CD14-positive monocyte (primary cell): Measurements from ENCODE around the gene ABCF3. TPM values are rescaled to one million over a fixed set of nuclear protein-coding genes. Genes with fewer than 3 reads are reported as not detected.
"Not testable (repeated sequence)": the region's sequence is repeated elsewhere in the genome, so short reads cannot be mapped to it uniquely, and the experiment has no call there.

Source experiments
- DNase-seq, 3 donors: peaks; one replicate each; pipeline ENCODE4 v3.0.0-alpha.2; 2011 to 2022
- H2AFZ ChIP-seq: 2 replicates; pipeline ENCODE4 v1.6.0; 2012; ENCODE audit warnings: mild to moderate bottlenecking, low read depth, low read length, inconsistent platforms; ENCODE audit not compliant: insufficient read depth, poor library complexity, severe bottlenecking
- H3K27ac ChIP-seq, 2 donors: 1 replicate in 1 of 2; 2 replicates in 1 of 2; pipeline ENCODE4 v1.5.1; 2012 to 2013; ENCODE audit warnings: low read length in 2 of 2, control low read depth in 1 of 2, inconsistent platforms in 1 of 2, low read depth in 1 of 2, mild to moderate bottlenecking in 1 of 2
- H3K27me3 ChIP-seq, 2 donors: one replicate each; pipeline versions ENCODE4 v1.6.0 to v1.6.1; 2011 to 2013; ENCODE audit warnings: low read length in 2 of 2; ENCODE audit not compliant: control insufficient read depth in 2 of 2, insufficient read depth in 2 of 2
- H3K36me3 ChIP-seq, 2 donors: replicated peaks in 1 of 2; 1 replicate in 1 of 2; 2 replicates in 1 of 2; pipeline versions ENCODE4 v1.5.1 to v1.6.1; 2012 to 2013; ENCODE audit warnings: low read length in 2 of 2, control low read depth in 1 of 2, inconsistent platforms in 1 of 2, mild to moderate bottlenecking in 1 of 2; ENCODE audit not compliant: insufficient read depth in 2 of 2, control insufficient read depth in 1 of 2
- H3K4me1 ChIP-seq, 2 donors: 1 replicate in 1 of 2; 2 replicates in 1 of 2; pipeline versions ENCODE4 v1.5.1 to v1.6.1; 2012 to 2013; ENCODE audit warnings: low read length in 2 of 2, control low read depth in 1 of 2, inconsistent platforms in 1 of 2, mild to moderate bottlenecking in 1 of 2, moderate library complexity in 1 of 2; ENCODE audit not compliant: insufficient read depth in 2 of 2, control insufficient read depth in 1 of 2
- H3K4me2 ChIP-seq: replicated peaks from 2 replicates; pipeline ENCODE3; 2012; ENCODE audit warnings: low read length, moderate library complexity, mild to moderate bottlenecking; ENCODE audit not compliant: poor library complexity, severe bottlenecking; ENCODE audit errors: extremely low read depth
- H3K4me3 ChIP-seq, 3 experiments: fragments of 200-600 bp in 1 of 3; sonication (generic) in 1 of 3; replicated peaks in 1 of 3; 1 replicate in 2 of 3; 2 replicates in 1 of 3; pipeline ENCODE4 v1.5.1; 2011 to 2013; ENCODE audit warnings: low read length in 3 of 3, mild to moderate bottlenecking in 3 of 3, control low read depth in 2 of 3, low read depth in 2 of 3, inconsistent platforms in 1 of 3, moderate library complexity in 1 of 3
- H3K79me2 ChIP-seq: 2 replicates; pipeline ENCODE4 v1.6.0; 2012; ENCODE audit warnings: mild to moderate bottlenecking, control low read depth, inconsistent platforms, low read length, moderate library complexity; ENCODE audit not compliant: insufficient read depth
- H3K9ac ChIP-seq: 2 replicates; pipeline ENCODE4 v1.6.0; 2017; ENCODE audit warnings: low read length, mild to moderate bottlenecking; ENCODE audit not compliant: insufficient read depth, poor library complexity, severe bottlenecking
- H3K9me3 ChIP-seq, 2 donors: replicated peaks in 1 of 2; 1 replicate in 1 of 2; 2 replicates in 1 of 2; pipeline versions ENCODE4 v1.5.1 to v1.6.1; 2012 to 2013; ENCODE audit warnings: low read length in 2 of 2, control low read depth in 1 of 2; ENCODE audit not compliant: control insufficient read depth in 1 of 2, insufficient read depth in 1 of 2
- H4K20me1 ChIP-seq: 2 replicates; pipeline ENCODE4 v1.6.0; 2012; ENCODE audit warnings: mild to moderate bottlenecking, low read length, control low read depth, moderate library complexity; ENCODE audit not compliant: insufficient read depth
- H3K27ac Mint-ChIP-seq, 7 donors: one replicate each; pipeline ENCODE4 v1.8.0; 2020; ENCODE audit warnings: mild to moderate bottlenecking in 7 of 7, mixed read lengths in 7 of 7, moderate library complexity in 6 of 7, inconsistent platforms in 2 of 7
- H3K27me3 Mint-ChIP-seq, 3 donors: one replicate each; pipeline ENCODE4 v1.8.0; 2021 to 2022; ENCODE audit warnings: low read depth in 3 of 3, mild to moderate bottlenecking in 3 of 3, mixed read lengths in 3 of 3, moderate library complexity in 3 of 3, inconsistent platforms in 1 of 3
- H3K36me3 Mint-ChIP-seq, 2 donors: one replicate each; pipeline ENCODE4 v1.8.0; 2020; ENCODE audit warnings: mixed read lengths in 2 of 2, inconsistent platforms in 1 of 2, mild to moderate bottlenecking in 1 of 2
- H3K4me1 Mint-ChIP-seq: one replicate; pipeline ENCODE4 v1.8.0; 2020; ENCODE audit warnings: mild to moderate bottlenecking, mixed read lengths
- H3K4me3 Mint-ChIP-seq, 2 donors: one replicate each; pipeline ENCODE4 v1.8.0; 2020; ENCODE audit warnings: mild to moderate bottlenecking in 2 of 2, mixed read lengths in 2 of 2, moderate library complexity in 1 of 2
- H3K9me3 Mint-ChIP-seq, 7 donors: one replicate each; pipeline ENCODE4 v1.8.0; 2020 to 2022; ENCODE audit warnings: mixed read lengths in 7 of 7, mild to moderate bottlenecking in 6 of 7, moderate library complexity in 6 of 7, inconsistent platforms in 2 of 7
- WGBS: methylation state at CpG from one replicate; pipeline ENCODE4 v1.1.5; 2013; ENCODE audit warnings: missing lambda C conversion rate; ENCODE audit not compliant: insufficient coverage; 5-methylcytosine and 5-hydroxymethylcytosine counted together
- intact Hi-C, 2 donors: fragments of 100-400 bp; cut with micrococcal nuclease; formaldehyde crosslinking; loops; one replicate each; pipeline versions ENCODE4 v1.15.0 to v1.15.1; 2023
- polyA plus RNA-seq, 3 donors: library from polyadenylated mRNA; depleted of rRNA in 1 of 3; unstranded in 2 of 3; stranded (reverse) in 1 of 3; fragments of 300-500 nt in 2 of 3; fragments of >200 nt in 1 of 3; fragmentation: Illumina TruSeq in 2 of 3; gene quantifications; 1 replicate in 2 of 3; 2 replicates in 1 of 3; pipeline ENCODE4 v1.2.3, GENCODE V29; 2012 to 2021
- TF ChIP-seq, protein P1 (sequence below): fragments of 200-600 bp; IDR thresholded peaks from one replicate; pipeline ENCODE4 v1.8.0; 2022; ENCODE audit warnings: antibody characterized with exemption, mild to moderate bottlenecking

ABCF3 gene
- polyA plus RNA-seq, 3 donors = 13.5 to 74.8 (median 13.9) TPM

DNA sequence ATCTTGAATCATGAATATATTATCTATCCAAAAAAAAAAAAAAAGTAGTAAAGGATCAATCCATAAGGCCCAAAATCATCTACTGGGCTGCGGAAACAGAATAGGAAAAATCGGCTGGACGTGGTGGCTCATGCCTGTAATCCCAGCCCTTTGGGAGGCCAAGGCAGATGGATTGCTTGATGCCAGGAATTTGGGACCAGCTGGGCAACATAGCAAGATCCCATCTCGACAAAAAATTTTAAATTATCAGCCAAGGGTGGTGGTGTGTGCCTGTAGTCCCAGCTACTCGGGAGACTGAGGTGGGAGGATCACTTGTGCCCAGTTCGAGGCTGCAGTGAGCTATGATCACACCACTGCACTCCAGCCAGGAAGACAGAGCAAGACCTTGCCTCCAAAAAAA is 36.9 kb upstream of the ABCF3 start:
- Mint-ChIP-seq H3K36me3 (peaks cover 22 to 23% of the 10 kb centered on the region in 2 donors), H3K4me1 (peaks cover 2% of the 10 kb centered on the region), H3K27me3 (peaks cover 0 to 4% (median 2%) of the 10 kb centered on the region in 3 donors), H3K4me3 (no peak overlapping the region), H3K27ac (no peak overlapping the region), H3K9me3 (no peaks in the 10 kb centered on the region)
- DNase-seq = no peak
- H3K4me3 ChIP-seq = no peak overlapping the region
- H3K9ac ChIP-seq = no peak overlapping the region
- intact Hi-C loops = loop anchor here in 1 of 2 donors (10.0 kb wide), 1 partner anchor 254 kb away; no protein-coding TSS in a partner anchor
- no peak overlapping the region for H3K27ac ChIP-seq
- H3K27me3 ChIP-seq = no peaks in the 10 kb centered on the region
- peaks cover 22 to 27% of the 10 kb centered on the region in 2 donors for H3K36me3 ChIP-seq
- H4K20me1 ChIP-seq = no peaks in the 10 kb centered on the region
- no peak overlapping the region for H3K4me2 ChIP-seq
- no peaks in the 10 kb centered on the region for H3K9me3 ChIP-seq
- no peak overlapping the region for H2AFZ ChIP-seq
- TF ChIP-seq, protein P1, sequence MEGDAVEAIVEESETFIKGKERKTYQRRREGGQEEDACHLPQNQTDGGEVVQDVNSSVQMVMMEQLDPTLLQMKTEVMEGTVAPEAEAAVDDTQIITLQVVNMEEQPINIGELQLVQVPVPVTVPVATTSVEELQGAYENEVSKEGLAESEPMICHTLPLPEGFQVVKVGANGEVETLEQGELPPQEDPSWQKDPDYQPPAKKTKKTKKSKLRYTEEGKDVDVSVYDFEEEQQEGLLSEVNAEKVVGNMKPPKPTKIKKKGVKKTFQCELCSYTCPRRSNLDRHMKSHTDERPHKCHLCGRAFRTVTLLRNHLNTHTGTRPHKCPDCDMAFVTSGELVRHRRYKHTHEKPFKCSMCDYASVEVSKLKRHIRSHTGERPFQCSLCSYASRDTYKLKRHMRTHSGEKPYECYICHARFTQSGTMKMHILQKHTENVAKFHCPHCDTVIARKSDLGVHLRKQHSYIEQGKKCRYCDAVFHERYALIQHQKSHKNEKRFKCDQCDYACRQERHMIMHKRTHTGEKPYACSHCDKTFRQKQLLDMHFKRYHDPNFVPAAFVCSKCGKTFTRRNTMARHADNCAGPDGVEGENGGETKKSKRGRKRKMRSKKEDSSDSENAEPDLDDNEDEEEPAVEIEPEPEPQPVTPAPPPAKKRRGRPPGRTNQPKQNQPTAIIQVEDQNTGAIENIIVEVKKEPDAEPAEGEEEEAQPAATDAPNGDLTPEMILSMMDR = no peak
- no CpG with 5 or more reads among the region's 6 CpGs for WGBS
- H3K4me1 ChIP-seq = no peaks in the 10 kb centered on the region
- no peaks in the 10 kb centered on the region for H3K79me2 ChIP-seq

DNA sequence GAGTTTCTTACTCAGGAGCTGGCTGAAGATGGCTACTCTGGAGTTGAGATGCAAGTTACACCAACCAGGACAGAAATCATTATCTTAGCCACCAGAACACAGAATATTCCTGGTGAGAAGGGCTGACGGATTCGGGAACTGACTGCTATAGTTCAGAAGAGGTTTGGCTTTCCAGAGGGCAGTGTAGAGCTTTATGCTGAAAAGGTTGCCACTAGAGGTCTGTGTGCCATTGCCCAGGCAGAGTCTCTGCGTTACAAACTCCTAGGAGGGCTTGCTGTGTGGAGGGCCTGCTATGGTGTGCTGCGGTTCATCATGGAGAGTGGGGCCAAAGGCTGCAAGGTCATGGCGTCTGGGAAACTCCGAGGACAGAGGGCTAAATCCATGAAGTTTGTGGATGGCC is 36.2 kb upstream of the ABCF3 start:
- not testable (repeated sequence) for H3K4me3 Mint-ChIP-seq, H3K9ac ChIP-seq, H3K27me3 Mint-ChIP-seq, H3K27ac Mint-ChIP-seq, H3K27ac ChIP-seq, H3K4me1 Mint-ChIP-seq, H3K9me3 ChIP-seq, H3K4me2 ChIP-seq, H3K27me3 ChIP-seq, H3K79me2 ChIP-seq, DNase-seq, H4K20me1 ChIP-seq, H2AFZ ChIP-seq, H3K4me1 ChIP-seq, H3K4me3 ChIP-seq, H3K9me3 Mint-ChIP-seq
- H3K36me3 Mint-ChIP-seq = peaks cover 16 to 17% of the 10 kb centered on the region in 2 donors
- peaks cover 16 to 20% of the 10 kb centered on the region in 2 donors for H3K36me3 ChIP-seq
- intact Hi-C loops = loop anchor here in 1 of 2 donors (10.0 kb wide), 1 partner anchor 255 kb away; no protein-coding TSS in a partner anchor
- 98% methylated on average over 4 of the region's 6 CpGs for WGBS
